GM18951 (cell line): ENCODE results near the gene LNPEP.

Experiments
- POLR2A ChIP-seq: IDR thresholded peaks from 4 replicates; pipeline ENCODE4 v1.6.1; 2011; ENCODE audit warnings: mild to moderate bottlenecking; ENCODE audit not compliant: insufficient read length, insufficient read depth; ENCODE audit errors: extremely low read depth
- in situ Hi-C: fragments of 300-500 bp; cut with MboI; formaldehyde crosslinking; loops from one replicate; pipeline ENCODE4 v1.12.0; 2022; ENCODE audit warnings: low sequenced_read_pairs, mixed read lengths, inconsistent platforms; ENCODE audit not compliant: unreplicated experiment

The LNPEP gene

GRCh38 chr5:96934708-96935558, 947 bp upstream of the LNPEP start:
- in situ Hi-C loops: no loop called here
- peak; percentile 82 for TF ChIP-seq POLR2A

GRCh38 chr5:96936431-96937320, 796 bp downstream of the LNPEP start:
- peak; percentile 50 for TF ChIP-seq POLR2A
- in situ Hi-C loops: no loop called here

DNA sequence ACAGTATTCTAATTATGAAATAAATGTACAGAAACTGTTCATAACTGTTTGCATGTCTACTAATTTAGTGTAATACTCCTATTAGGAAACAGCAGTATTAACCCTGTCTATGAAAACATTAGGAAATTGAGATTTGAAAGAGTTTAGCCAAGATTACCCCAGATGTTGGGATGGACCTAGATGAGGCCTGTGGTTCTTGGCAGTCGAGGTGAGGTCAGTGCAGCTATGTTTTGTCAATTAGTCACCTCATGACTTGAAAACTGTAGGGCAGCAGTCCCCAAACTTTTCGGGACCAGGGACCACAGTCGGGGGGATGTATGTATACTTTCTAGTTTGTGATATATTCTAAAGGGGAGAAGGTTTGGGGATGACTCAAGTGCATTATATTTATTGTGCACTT, 4.7 kb downstream of the LNPEP start:
- in situ Hi-C loops: no loop called here
- no peak for TF ChIP-seq POLR2A

GRCh38 chr5:96941140-96941539, 5.3 kb downstream of the LNPEP start:
- in situ Hi-C loops: no loop called here
- TF ChIP-seq POLR2A: no peak

DNA sequence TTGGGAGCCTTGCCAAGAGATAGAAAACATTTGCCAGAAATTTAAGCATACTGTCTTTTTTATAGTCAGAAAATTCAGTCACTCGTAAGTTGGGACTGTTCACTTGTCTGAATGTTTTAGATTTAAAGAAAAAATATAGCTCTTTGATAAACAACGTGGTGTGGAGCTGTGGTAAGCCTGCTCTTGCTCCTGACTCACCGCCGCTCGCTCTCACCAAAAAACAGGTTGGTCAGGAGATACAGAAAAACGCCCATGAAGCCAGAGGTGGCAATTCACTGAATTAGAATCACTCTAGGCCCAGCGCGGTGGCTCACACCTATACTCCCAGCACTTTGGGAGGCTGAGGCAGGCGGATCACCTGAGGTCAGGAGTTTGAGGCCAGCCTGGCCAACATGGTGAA, 6.2 kb downstream of the LNPEP start:
- in situ Hi-C loops: no loop called here
- TF ChIP-seq POLR2A: no peak

- in situ Hi-C loops: no loop called here
Measured at GRCh38 chr5:96942911-96943310, 7.0 kb downstream of the LNPEP start.

GRCh38 chr5:96943799-96944198, 7.9 kb downstream of the LNPEP start:
- in situ Hi-C loops: no loop called here
- TF ChIP-seq POLR2A: no peak

More at GRCh38 chr5:96942911-96943310, 7.0 kb downstream of the LNPEP start:
- no peak for TF ChIP-seq POLR2A

GRCh38 chr5:96945144-96945897, 9.4 kb downstream of the LNPEP start:
- in situ Hi-C loops: no loop called here
- TF ChIP-seq POLR2A: no peak

GRCh38 chr5:96946381-96946780, 10.5 kb downstream of the LNPEP start:
- in situ Hi-C loops: no loop called here
- no peak for TF ChIP-seq POLR2A

GRCh38 chr5:96952118-96952750, 16.4 kb downstream of the LNPEP start:
- no peak for TF ChIP-seq POLR2A
- in situ Hi-C loops: no loop called here

DNA sequence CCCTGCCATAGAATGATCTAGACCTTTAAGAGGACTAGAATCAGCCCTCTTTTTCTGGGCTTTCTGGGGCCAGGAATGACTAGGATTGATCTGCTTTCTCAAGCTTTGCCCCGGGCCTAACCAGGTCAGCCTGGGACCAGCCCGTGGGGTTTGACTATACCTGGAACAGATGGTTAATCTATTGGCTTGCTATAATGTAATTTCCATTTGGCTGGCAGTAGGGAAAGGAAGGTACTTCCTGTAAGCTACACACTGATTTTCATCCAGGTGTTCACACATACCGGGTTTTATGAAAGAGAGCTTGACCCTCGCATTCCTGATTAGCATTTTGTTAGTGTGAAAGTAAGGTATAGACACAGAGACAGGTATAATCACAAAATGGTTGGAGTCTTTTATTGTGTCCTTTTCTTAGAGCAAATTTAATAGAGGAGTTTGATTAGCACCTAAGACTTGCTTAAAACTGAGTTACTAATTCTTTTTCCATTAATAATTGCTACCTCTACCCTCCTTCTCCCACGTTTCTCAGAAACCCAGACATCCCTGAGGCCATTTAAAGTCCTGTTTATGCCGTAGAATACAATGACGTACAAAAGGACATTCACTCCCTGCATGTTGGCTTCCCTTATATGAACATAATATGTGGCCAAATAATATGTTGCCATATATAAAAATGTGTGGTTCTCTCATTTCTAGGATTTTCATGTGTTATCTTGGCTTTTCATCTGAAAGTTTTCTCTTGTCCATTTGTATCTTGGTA, 17.3 kb downstream of the LNPEP start:
- no peak for TF ChIP-seq POLR2A
- in situ Hi-C loops: no loop called here

- no peak for TF ChIP-seq POLR2A
- in situ Hi-C loops: no loop called here
Measured at GRCh38 chr5:96957254-96958049, 21.6 kb downstream of the LNPEP start.

DNA sequence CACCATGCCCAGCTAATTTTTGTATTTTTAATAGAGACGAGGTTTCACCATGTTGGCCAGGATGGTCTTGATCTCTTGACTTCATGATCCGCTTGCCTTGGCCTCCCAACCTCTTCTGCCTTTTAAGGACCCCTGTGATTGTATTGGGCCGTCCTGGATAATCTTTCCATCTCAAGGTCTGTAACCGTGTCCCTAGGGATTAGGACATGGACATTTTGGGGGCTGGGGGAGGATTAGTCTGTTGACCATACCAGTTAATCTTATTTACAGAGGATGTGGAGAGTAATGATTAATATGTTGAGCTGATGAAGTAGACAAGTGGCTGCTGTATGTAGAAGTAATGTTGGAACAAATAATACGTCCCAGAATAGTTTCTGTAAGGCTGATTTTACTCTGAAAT, 23.1 kb downstream of the LNPEP start:
- TF ChIP-seq POLR2A: no peak
- in situ Hi-C loops: no loop called here
